ENCODE data around the gene SYNE1.
"Not testable (repeated sequence)": the region's sequence is repeated elsewhere in the genome, so short reads cannot be mapped to it uniquely, and the experiment has no call there.

SYNE1 gene

DNA sequence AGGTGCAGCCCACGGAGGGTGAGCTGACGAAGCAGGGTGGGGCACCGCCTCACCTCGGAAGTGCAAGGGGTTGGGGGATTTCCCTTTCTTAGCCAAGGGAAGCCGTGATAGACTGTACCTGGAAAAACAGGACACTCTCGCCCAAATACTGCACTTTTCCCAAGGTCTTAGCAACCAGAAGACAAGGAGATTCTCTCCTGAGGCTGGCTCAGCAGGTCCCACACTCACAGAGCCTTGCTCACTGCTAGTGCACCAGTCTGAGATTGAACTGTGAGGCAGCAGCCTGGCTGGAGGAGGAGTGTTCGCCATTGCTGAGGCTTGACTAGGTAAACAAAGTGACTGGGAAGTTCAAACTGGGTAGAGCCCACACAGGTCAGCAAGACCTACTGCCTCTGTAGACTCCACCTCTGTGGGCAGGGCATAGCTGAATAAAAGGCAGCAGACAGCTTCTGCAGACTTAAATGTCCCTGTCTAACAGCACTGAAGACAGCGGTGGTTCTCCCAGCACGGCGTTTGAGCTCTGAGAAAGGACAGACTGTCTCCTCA lies 28.0 kb downstream of the SYNE1 start:
- DNase-seq, result no peak

DNA sequence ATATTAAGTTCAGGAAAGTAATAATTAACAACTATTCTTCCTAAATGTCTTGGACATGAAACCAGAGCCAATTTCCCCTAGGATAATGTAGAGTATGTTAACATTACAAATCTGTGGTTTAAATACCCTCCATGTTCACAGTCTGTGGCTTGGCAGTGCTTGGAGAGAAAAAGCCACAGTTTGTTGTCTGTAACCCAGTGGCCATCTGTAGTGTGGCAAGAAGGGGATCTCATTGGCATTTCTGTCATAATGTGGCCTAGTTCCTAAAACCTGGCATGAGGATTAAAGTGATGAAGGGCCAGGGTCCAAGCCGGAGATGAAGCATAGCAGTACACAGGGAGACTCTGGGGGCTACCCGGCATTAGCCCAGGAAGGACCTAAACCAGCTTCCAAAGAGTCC lies 31.2 kb downstream of the SYNE1 start:
- no peak for DNase-seq

DNA sequence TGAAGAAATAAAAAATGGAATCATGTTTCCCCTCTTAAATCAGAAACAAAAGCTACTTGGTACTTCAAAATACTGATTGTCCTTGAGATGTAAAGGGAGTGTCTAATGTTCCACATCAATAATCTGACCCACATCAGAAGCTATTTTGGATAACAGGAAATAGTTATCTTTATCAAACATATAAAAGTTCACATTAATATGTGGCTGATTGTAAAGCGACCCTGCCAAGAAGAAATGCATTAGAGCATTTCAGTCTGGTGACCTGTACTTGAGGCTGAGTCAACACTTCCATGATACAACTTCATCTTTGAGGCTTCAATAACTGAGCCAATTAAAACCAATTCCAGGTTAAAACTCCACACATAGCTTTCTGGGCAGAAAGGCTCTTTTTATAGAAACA lies 31.8 kb downstream of the SYNE1 start:
- no peak for DNase-seq

DNA sequence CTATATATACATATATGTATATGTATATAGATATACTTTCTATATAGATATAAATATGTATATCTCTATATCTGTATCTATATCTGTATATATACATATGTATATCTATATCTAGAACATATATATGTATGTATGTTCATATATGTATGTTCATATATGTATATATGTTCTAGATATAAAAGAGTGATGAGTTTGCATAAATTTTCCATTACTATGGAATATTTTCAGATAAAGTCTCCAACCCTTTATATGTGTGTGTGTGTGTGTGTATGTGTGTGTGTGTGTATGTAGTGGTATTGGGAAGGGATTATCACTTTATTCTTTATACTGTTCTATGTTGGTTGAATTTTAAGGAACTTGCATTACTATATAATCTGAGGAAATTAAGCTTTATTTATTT lies 33.3 kb downstream of the SYNE1 start:
- no peak for DNase-seq

DNA sequence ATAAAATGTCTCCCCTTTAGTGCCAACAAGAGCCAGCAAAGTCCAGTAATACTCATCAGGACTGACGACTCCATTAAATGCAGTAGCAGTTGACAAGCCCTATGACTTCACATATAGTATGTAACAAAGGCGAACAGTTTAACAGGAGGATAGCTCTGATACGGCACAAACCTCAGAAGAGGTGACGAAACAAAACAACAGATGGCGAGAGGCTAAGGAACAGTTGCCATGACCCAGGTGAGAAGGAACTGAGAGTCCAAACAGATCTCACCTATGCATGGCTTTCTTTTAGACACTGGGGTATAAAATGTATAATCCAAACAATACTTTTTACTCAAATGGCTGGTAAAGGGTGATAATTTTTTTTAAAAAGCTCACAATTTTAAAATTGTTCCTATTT lies 37.1 kb downstream of the SYNE1 start:
- DNase-seq, result no peak

DNA sequence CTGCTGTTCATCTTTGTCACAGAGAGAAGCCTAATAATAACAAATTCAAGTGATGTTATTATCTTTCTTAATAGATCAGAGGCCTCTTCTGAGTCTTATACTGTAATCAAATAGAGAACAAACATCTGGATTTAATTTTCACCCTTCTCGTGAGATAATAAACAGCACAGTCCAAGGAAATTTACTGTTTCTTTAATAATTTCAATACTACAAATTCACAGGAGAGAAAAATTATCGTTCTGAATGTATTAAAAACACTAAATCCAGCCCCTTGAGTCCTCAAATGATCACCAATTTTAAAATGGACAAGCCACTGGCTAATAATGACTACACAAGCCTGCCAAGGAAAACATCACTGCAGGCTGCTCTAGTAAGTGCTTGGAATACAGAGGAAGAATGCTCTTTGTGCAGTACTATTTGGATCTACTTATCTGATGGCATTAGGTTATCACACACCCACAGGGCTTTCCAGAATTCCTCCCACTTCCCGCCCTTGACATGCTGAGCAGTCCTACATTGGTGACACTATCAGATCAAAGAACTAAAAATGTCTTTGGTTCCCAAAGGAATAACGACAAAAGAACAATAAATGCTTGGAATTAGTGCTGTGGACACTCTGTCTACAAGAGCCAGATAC lies 38.1 kb downstream of the SYNE1 start:
- DNase-seq, result no peak

DNA sequence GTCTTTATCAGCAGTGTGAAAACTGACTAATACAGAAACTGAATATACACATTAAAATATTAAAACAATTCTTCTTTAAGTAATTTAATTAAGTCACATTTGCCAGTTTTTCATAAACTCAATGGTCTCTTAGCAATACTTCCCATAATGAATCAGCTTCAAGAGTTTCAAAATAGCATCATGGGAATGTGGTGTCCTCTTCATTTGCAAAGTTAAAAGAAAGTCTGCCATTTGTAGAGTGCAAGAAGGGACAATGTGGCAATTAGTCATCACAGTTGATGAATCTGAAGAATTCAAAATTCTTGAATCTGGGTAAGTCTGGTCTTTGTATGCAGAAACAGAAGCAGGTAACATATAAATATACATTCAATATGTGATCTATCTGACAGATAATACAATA lies 38.7 kb downstream of the SYNE1 start:
- DNase-seq, result no peak

DNA sequence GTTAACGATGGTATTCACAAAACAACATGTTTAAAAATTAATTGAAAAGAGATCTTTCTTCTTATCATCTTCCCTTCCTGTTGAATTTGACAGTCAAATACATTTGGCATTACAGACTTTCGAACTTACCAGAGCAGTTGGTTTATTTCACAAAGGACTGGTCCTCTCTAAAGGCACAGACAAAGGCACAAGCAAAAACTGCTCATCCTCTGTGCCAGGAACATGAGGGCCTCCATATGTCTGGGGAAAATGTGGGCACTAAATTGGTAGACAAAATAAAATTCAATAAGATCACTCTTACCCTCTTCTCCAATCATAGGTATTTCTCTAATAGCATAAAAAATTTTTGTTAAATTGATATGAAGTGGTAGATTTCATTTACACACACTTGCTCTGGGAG lies 40.4 kb downstream of the SYNE1 start:
- no peak for DNase-seq

DNA sequence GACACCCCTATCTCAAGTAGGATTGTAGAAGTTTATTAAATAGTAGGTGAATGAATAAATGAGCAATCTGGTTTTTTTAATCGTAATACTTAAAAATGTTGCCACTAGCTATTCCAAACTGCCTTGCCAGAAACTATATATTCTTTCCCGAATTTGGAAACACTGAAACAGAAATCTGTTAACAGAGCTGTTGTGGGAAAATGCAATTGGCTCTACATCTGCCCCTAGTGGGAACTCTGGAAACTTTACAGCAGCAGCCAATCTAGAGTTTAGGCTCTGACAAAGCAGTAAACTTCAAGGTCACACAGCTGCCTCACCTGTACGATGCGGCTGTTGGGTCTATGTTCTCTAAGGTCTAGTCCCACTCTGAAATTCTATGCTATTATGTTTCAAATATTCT lies 41.7 kb downstream of the SYNE1 start:
- no peak for DNase-seq

DNA sequence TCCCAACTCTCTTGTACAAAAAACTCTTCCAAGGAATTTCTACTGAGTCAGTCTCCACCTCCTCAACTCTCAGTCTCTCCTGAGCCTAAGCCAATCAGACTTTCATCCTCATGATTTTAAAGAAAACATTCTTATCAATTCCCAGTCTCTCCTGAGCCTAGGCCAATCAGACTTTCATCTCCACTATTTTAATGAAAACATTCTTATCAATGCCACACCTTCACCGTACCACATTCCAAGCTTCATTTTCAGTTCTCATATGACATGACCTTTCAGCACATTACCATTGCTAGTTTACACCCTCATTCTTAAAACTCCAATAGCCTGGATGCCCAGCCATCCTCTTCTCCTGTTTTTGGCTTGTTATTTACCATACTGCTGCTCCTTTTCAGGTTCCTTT lies 42.5 kb downstream of the SYNE1 start:
- no peak for DNase-seq

DNA sequence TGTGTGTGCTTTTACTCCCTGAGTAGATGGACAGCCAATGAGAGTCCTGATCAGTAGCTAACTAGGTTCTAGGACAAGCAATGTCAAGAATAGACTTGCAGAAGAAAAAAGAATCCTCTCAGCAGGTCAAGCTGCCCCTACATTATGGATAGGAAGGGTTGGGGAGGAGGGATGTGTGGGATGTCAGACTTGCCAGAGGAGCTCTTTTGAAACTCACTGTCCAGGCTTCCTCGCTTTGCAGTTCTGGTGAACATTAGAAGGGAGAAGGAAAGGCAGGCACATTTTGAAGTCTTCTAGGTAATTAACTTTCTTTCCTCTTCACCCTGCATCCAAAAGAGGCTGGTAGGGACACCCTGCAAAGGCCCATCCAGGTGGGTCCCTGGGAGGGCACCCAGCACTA lies 48.7 kb downstream of the SYNE1 start:
- no peak for DNase-seq

DNA sequence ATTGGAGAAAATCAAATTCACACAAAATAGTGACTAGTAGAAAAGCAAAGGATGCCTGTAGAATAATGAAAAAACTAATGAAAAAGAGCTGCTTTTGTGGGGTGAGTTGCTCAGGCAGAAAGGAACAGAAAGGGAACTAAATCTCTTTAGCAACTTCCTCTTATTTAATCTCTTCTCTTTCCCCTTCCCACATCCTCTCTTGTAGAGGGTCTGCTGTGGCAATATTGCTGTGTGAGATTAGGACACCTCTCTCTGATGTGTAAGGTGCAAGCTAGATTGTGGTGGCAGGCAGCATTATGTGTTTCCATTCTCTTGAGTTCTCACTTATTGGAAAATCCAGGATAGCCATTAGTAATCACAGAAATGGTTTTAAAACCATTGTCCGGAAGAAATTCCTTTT lies 49.7 kb downstream of the SYNE1 start:
- DNase-seq, result no peak

DNA sequence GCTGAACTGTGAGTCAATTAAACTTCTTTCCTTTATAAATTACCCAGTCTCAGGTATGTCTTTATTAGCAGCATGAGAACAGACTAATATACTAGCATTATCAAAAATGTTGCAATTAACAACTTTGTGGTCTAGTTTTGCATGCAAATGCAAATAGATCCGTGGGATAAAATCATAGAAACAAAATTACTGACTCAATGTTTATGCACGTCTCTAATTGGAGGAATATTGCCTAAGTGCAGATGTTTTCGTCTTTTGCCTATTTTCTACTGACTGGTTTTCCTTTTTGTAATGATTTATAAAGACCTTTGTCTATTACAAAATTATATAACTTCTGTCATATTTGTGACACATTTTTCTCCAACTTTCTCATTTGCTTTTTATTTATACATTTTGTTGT lies 51.9 kb downstream of the SYNE1 start:
- no peak for DNase-seq

DNA sequence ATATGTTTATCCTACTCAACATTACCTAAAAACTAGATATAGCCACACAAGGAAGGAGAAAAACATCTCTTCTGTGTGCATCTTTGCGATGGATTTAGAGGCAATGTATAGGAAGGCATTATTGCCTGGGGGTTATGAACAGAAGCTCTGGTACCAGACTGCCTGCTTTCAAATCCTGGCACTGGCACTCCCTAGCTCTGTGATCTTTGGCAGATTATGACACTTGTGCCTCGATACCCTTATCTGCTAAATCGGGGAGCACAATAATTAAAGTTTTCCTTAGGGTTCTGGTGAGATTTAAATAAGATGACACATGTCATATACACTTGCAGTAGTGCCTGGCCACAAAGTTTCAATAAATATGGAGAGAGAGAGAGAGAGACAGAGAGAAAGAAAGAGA lies 53.3 kb downstream of the SYNE1 start:
- no peak for DNase-seq

DNA sequence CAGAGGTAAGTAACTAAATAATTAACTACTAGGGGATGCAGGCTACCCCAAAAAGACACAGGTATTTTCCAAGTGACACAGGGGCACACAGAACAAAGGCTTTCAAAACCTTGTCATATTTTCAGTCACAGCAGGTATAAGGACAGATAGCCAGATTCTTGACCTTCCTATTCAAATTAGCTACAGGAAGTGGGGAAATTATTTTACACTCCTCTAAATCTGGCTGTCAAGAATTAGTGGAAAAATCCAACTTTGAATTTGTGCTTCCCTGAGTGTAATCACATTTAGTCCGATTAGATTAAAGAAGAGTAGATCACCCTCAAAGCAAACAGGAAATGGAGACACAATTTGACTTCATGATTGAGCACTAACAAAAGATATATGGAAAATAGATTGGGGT lies 60.6 kb downstream of the SYNE1 start:
- DNase-seq, result no peak

DNA sequence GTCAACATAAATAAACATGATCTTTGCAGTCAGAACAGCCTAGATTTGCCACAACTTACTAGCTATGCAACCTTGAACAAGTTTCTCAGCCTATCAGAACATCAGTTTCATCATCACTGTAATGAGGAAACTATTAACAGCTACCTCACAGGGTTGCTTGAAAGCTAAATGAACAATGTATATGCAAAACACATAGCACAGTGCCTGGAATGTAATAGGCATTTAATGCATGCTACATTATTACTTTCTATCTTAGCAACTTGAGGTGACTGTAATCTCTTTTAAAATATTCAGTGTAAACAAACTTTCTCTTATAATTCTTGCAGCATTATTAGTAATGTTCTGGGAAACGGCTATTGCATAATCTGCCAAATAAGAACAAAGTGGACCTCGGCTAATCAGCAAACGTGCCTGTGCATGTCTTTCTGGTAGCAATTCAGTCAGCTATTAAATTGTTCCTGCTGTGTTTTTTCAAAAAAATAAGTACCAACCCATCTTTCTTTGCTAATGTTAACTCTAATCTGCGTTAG lies 61.5 kb downstream of the SYNE1 start:
- no peak for DNase-seq

DNA sequence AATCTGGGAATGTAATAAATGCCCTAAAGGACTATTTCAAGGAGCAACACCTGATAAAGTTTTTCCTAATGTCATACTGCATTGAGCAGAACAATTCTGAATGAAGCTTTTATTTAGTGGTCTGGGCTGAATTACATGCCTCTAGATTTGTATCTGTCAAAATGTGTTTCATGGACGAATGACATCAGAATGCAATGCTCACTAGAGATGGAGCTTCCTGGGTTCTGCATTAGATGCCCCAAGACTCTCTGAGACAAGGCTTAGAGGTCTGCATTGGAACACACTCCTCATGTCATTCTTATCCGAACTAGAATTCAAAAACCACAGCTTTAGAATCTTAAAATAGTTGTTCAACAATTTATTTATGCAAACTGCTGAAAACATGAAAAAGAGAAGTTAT lies 62.0 kb downstream of the SYNE1 start:
- no peak for DNase-seq

DNA sequence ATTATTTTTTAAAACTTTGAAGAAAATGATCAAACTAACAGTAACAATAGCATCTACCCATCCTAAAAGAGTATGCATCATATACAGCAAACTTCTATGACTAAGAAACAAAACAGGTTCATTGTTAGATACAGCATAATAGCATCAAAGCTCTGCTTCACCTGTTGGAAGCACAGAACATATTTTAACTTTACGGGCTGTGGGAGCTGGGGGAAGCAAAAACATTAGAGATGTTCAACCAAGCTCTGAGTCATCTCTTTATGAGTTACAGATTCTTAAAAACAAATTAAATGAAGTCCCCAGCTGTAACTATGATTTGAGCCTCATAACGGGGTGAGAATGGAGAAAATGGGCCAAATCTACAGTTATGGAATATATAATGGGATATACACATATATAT lies 63.4 kb downstream of the SYNE1 start:
- DNase-seq, result no peak

DNA sequence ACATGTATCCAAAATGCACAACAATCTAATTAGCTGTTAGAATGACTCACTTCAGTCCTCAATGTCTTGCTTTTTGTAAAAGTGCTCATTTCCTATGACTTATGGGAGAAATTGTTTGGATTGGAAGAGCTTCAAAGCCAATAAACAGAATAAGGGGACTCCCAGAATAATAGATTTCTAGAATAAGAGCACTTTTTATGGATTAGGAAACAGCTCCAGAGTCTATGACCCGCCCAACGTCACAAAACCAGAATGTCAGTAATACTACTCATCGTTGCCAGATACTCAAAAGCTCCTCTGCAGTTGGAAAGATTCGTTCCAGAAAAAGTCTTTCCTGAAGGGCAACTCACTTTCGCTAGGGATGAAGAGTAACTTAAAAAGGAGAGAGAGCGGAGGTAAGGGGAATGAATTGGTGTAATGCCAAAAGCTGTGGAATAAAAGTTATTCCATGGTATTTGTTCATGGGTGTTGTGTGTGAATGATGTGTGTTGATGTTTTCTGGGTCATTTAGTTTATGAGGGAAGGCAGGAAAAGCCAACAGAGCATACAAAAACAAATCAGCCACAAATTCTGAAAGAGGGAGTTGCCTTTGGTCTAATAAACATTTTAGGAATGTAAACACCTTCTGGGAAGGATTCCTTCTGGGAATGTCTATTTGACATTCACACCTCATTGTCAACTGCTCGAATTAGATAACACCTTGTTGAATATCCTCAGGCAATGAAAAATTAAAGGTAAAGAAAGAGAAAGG lies 64.6 kb downstream of the SYNE1 start:
- no peak for DNase-seq

DNA sequence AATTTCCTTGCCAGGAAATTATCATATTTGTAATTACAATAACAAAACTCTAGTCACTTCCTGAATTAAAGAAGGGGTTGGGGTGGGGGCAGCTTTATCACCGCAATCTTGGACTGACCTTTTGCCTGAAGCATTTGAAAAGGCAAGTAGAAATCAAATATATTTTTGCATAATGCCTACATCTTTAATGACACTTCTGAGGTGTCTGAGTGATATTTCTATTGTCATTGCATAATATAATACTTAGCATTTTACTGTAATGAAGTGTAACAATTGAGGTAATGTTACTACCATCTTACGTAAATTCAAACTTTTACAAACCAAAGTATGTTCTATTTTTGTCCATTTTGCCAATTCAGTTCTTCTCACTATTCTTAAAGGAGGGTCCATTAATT lies 65.2 kb downstream of the SYNE1 start:
- no peak for DNase-seq

DNA sequence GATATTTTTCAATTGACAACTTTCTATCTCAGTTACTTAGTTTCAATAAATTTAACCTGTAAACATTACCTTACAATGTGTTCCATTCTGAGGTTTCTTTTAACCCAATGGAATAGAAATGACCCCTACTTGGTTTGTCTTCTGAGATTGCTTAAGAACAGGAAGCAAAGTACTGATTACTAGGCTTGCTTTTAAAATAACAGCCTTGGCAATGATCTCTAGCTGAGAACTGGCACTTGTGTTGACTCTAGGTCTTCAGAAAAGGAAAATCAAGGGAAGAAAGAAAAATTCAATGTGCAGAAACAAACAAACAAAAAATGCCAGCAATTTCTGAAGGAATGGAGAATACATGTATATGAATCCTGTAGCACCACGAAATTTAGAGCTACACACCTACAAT lies 66.1 kb downstream of the SYNE1 start:
- no peak for DNase-seq

DNA sequence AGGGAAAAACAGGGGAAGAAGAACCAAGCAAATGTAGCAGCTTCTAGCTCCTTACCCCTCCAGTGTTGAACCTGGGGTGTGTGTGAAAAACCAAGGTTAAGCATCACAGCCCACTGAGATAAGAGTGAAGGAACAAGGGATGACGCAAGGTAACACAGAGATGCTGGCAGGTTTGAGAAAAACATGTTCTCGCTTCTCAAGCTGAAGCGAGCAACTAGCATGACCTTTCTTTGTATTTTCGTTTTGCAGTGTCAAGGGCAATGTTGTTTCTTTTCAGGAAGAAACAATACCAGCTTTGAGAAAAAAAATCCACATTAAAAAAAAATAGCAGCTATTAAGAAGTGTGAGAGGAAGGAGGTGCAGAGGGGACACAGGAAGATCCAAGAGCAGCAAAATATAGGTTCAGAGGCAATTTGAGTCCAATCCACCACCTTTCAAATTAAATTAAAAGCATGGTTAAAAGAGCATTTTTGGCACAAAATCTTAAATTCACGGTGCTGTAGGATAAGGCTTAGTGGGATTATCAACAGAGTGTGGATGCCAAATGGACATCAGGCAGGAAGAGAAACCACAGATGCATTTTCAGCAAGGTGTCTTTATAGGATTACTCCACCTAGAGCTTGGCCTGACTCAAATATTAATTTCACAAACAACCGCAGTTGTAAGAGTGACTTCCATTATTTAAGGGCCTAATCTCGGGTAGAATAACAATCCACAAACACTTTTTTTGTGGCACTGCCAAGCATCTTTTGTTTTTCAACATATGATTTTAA lies 70.9 kb downstream of the SYNE1 start:
- no peak for DNase-seq

DNA sequence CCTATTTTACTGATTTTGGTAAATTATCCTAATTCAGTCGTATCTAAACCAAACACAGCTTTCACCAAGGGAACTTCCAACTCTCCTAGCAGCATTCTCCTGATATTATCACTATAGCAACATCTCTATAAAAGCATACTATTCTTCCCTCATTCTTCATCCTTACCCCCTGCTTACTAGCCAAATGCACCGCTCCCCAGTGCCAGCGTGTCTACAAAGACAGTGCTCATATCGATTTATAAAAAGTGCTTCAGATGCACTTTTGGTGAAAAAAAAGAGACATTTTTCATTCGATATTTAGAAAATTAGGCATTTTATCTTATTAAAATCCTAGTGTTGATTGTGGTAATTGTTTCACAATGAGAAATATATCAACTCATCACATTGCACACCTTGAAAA lies 74.0 kb downstream of the SYNE1 start:
- DNase-seq, result no peak

DNA sequence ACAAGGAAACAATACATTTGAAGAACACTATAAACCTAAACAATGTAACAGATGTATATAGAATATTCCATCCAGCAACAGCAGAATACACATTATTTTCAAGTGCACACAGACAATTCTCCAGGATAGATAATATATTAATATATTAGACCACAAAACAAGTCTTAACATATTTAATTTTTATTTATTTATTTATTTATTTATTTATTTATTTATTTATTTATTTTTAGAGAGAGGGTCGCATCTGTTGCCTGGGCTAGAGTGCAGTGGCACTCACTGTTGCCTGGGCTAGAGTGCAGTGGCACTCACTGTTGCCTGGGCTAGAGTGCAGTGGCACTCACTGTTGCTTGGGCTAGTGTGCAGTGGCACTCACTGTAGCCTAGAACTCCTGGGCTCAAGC lies 78.4 kb downstream of the SYNE1 start:
- not testable (repeated sequence) for DNase-seq

Measured in CD4-positive, alpha-beta T cell treated with Interleukin-6 for 4 hours (primary cell).